OCI-LY1 (cell line): Measurements from ENCODE around the gene ECSIT.
A peak's percentile ranks its signal among the peaks of the same experiment; 100 is the strongest.

Experiments
- H2AFZ ChIP-seq: fragments of 200-600 bp; sonication (generic), shearing (Covaris generic); 2 replicates; pipeline ENCODE4 v1.6.0; 2014; ENCODE audit warnings: antibody characterized with exemption, mild to moderate bottlenecking, low read length
- H3F3A ChIP-seq: fragments of 200-600 bp; sonication (generic), shearing (Covaris generic); 2 replicates; pipeline ENCODE4 v1.6.0; 2014; ENCODE audit warnings: mild to moderate bottlenecking, antibody characterized with exemption, low read length, moderate library complexity; ENCODE audit not compliant: insufficient read depth
- H3K27ac ChIP-seq: fragments of 200-600 bp; sonication (generic); 2 replicates; pipeline ENCODE4 v1.5.1; 2014; ENCODE audit warnings: low read length, mixed run types, mild to moderate bottlenecking, low read depth; ENCODE audit not compliant: poor library complexity, severe bottlenecking
- H3K27me3 ChIP-seq: fragments of 200-600 bp; sonication (generic); 2 replicates; pipeline ENCODE4 v1.6.0; 2014; ENCODE audit warnings: antibody characterized with exemption, mild to moderate bottlenecking, low read length, moderate library complexity; ENCODE audit not compliant: insufficient read depth
- H3K36me3 ChIP-seq: fragments of 200-600 bp; sonication (generic); 2 replicates; pipeline ENCODE4 v1.6.1; 2014; ENCODE audit warnings: mild to moderate bottlenecking, antibody characterized with exemption, low read length, moderate library complexity, mixed read lengths; ENCODE audit not compliant: insufficient read depth
- H3K4me1 ChIP-seq: fragments of 200-600 bp; sonication (generic); 2 replicates; pipeline ENCODE4 v1.5.1; 2014; ENCODE audit warnings: mild to moderate bottlenecking, low read length, moderate library complexity; ENCODE audit not compliant: insufficient read depth, severe bottlenecking
- H3K4me2 ChIP-seq: fragments of 200-600 bp; sonication (generic), shearing (Covaris generic); 2 replicates; pipeline ENCODE4 v1.6.1; 2014; ENCODE audit warnings: low read length
- H3K4me3 ChIP-seq: fragments of 200-600 bp; sonication (generic); 2 replicates; pipeline ENCODE4 v1.5.1; 2014; ENCODE audit warnings: low read length, low read depth, mild to moderate bottlenecking, mixed read lengths; ENCODE audit not compliant: poor library complexity, severe bottlenecking
- H3K79me2 ChIP-seq: fragments of 200-600 bp; shearing (Covaris generic); 2 replicates; pipeline ENCODE4 v1.6.1; 2016; ENCODE audit warnings: mixed run types, low read length, mixed read lengths; ENCODE audit not compliant: insufficient read depth
- H3K9ac ChIP-seq: fragments of 200-600 bp; sonication (generic), shearing (Covaris generic); 2 replicates; pipeline ENCODE4 v1.6.1; 2014; ENCODE audit warnings: mild to moderate bottlenecking, low read length, mixed read lengths
- H3K9me2 ChIP-seq: fragments of 200-600 bp; sonication (generic), shearing (Covaris generic); 2 replicates; pipeline ENCODE4 v1.6.1; 2014; ENCODE audit warnings: low read depth, mild to moderate bottlenecking, low read length, mixed read lengths
- H3K9me3 ChIP-seq: fragments of 200-600 bp; shearing (Covaris generic); 2 replicates; pipeline ENCODE4 v1.6.1; 2014; ENCODE audit warnings: low read length, mixed read lengths
- H4K20me1 ChIP-seq: fragments of 200-600 bp; sonication (generic), shearing (Covaris generic); 2 replicates; pipeline ENCODE4 v1.6.0; 2016; ENCODE audit warnings: mild to moderate bottlenecking, low read length; ENCODE audit not compliant: insufficient read depth
- EZH2 ChIP-seq: fragments of 200-600 bp; sonication (generic), shearing (Covaris generic); IDR thresholded peaks from 2 replicates; pipeline ENCODE4 v1.8.0; 2017; ENCODE audit warnings: borderline replicate concordance, mixed run types, mild to moderate bottlenecking, antibody characterized with exemption, low read length, moderate library complexity, mixed read lengths
- TF ChIP-seq, protein P1 (sequence below): fragments of 200-600 bp; sonication (generic), shearing (Covaris generic); IDR thresholded peaks from 2 replicates; pipeline ENCODE4 v1.5.1; 2017; ENCODE audit warnings: mild to moderate bottlenecking, antibody characterized with exemption, low read length, moderate library complexity, mixed read lengths

Gene ECSIT

DNA sequence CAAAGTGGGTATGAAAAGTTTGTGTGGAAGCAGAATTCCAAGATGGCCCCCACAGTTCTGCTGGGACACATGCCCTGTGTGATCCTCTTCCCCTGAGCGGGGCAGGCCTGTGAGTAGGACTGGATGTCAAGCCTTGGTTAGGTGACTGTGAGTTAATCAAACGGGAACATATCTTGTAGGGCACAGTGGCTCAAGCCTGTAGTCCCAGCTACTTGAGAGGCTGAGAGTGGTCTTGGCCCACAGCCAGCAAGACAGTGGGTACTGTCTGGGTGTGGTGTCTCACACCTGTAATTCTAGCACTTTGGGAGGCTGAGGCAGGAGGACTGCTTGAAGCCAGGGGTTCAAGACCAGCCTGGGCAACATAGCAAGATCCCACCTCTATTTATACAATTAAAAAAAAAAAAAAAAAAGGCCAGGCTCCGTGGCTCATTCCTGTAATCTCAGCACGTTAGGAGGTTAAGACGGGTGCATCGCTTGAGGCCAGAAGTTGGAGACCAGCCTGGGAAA, 29.7 kb downstream of the ECSIT start:
- Histone ChIP-seq H3K27ac (no peak overlapping the region), H3F3A (no peaks in the 10 kb centered on the region), H3K9me2 (no peaks in the 10 kb centered on the region), H2AFZ (no peak overlapping the region), H4K20me1 (no peaks in the 10 kb centered on the region), H3K9me3 (no peaks in the 10 kb centered on the region), H3K9ac (no peak overlapping the region), H3K4me2 (no peak overlapping the region), H3K79me2 (no peaks in the 10 kb centered on the region), H3K36me3 (peaks cover 14% of the 10 kb centered on the region), H3K27me3 (no peaks in the 10 kb centered on the region), H3K4me1 (peaks cover 2% of the 10 kb centered on the region), H3K4me3 (no peak overlapping the region)
- TF ChIP-seq EZH2 = no peak

DNA sequence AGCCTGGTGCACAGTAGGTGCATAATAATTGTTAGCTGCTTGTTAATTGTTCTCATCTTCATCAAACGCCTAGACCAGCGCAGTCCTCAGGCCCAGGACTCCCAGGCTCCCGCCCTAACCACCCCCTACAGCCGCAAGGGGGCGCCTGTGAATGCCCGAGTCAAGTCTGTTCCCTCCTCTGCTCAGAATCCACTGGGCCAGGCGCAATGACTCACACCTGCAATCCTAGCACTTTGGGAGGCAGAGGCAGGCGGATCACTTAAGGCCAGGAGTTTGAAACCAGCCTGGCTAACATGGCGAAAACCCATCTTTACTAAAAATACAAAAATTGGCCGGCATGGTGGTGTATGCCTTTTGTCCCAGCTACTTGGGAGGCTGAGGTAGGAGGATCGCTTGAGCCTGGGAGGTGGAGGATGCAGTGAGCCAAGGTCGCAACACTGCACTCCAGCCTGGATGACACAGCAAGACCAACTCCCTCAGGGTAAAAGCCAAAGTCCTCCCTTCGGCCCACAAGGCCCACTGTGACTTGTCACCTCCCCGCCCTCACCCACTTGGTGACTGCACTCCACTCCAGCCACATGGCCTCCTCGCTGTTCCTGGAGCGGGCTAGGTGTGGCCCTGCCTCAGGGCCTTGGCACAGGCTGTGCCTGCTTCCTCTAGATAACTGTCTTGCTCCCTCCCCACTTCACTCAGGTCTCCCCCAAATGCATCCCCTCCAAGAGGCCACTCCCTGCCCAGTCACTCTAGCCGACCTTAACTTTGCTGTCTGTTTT, 32.4 kb downstream of the ECSIT start:
- no peak for TF ChIP-seq EZH2
- TF ChIP-seq, protein P1, sequence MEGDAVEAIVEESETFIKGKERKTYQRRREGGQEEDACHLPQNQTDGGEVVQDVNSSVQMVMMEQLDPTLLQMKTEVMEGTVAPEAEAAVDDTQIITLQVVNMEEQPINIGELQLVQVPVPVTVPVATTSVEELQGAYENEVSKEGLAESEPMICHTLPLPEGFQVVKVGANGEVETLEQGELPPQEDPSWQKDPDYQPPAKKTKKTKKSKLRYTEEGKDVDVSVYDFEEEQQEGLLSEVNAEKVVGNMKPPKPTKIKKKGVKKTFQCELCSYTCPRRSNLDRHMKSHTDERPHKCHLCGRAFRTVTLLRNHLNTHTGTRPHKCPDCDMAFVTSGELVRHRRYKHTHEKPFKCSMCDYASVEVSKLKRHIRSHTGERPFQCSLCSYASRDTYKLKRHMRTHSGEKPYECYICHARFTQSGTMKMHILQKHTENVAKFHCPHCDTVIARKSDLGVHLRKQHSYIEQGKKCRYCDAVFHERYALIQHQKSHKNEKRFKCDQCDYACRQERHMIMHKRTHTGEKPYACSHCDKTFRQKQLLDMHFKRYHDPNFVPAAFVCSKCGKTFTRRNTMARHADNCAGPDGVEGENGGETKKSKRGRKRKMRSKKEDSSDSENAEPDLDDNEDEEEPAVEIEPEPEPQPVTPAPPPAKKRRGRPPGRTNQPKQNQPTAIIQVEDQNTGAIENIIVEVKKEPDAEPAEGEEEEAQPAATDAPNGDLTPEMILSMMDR = peak; percentile 81
- no peaks in the 10 kb centered on the region for H3K79me2 ChIP-seq
- H3K36me3 ChIP-seq = peaks cover 14% of the 10 kb centered on the region
- H3K27ac ChIP-seq = no peak overlapping the region
- H3K27me3 ChIP-seq = no peaks in the 10 kb centered on the region
- H3K4me3 ChIP-seq = no peak overlapping the region
- H3K4me2 ChIP-seq = no peak overlapping the region
- no peaks in the 10 kb centered on the region for H3K9me3 ChIP-seq
- no peaks in the 10 kb centered on the region for H3K9me2 ChIP-seq
- no peaks in the 10 kb centered on the region for H3F3A ChIP-seq
- no peak overlapping the region for H3K9ac ChIP-seq
- H2AFZ ChIP-seq = no peak overlapping the region
- no peaks in the 10 kb centered on the region for H3K4me1 ChIP-seq
- H4K20me1 ChIP-seq = no peaks in the 10 kb centered on the region

GRCh38 chr19:11495885-11496284, 33.0 kb downstream of the ECSIT start:
- Histone ChIP-seq H3K4me2 (no peak overlapping the region), H3K27me3 (no peaks in the 10 kb centered on the region), H4K20me1 (no peaks in the 10 kb centered on the region), H3F3A (no peaks in the 10 kb centered on the region), H3K4me1 (no peaks in the 10 kb centered on the region), H2AFZ (no peak overlapping the region), H3K27ac (no peak overlapping the region), H3K9me2 (no peaks in the 10 kb centered on the region), H3K9ac (no peak overlapping the region), H3K79me2 (no peaks in the 10 kb centered on the region), H3K36me3 (peaks cover 14% of the 10 kb centered on the region), H3K9me3 (no peaks in the 10 kb centered on the region), H3K4me3 (no peak overlapping the region)
- no peak for TF ChIP-seq EZH2
- TF ChIP-seq, protein P1 = no peak
